ENCODE measurements around the gene ZNF507.

The ZNF507 gene

DNA sequence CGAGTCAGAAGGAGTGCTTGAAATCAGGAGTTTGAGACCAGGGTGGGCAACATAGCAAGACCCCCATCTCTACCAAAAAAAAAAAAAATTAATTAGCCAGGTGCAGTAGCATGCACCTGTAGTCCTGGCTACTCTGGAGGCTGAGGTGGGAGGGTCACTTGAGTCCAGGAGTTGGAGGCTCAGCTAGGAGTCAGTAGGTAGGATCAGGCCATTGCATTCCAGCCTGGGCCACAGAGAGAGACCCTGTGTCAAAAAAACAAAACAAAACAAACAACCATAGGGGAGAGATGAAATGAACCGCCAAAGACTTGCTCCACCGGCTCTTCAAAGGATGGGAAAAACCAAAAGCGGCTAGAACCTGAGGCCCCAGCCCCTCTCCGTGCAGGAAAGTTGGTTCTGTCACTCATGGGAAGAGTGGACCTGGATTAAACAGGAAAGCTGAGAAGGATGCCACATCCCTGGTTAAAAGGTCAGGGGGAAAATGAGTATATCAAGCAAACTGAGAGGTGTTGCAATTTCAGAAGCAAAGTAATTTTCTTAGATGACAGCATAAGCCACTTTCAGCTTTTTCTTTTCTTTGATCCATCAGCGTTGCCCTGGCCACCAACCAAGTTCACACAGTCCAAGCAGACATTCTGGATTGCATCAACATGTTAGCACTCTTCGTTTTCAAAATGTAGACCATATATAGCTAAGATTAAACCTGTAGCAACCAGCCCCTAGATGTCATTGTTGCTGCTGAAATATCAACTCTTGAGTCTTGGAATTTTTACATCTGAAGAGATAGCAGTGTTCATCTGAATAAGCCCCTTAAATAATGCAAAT is 8.9 kb upstream of the ZNF507 start:
- Histone ChIP-seq H3K4ac (ENCODE audit: low read depth, low read length) (no peak overlapping the region), H2BK120ac (ENCODE audit: insufficient read depth, low read length, poor library complexity) (no peak overlapping the region), H3K27me3 (ENCODE audit: insufficient read depth, low read length) (no peaks in the 10 kb centered on the region), H2AK5ac (ENCODE audit: low read length) (no peak overlapping the region), H3K4me3 (ENCODE audit: low read depth, low read length) (no peak overlapping the region), H2AFZ (ENCODE audit: insufficient read depth, low read length, poor library complexity) (no peak overlapping the region), H2BK12ac (ENCODE audit: low read length) (no peak overlapping the region), H4K91ac (ENCODE audit: low read depth, low read length) (no peak overlapping the region), H4K8ac (ENCODE audit: low read depth, low read length) (no peak overlapping the region), H3K9ac (ENCODE audit: low read length) (no peak overlapping the region), H4K12ac (ENCODE audit: low read depth, low read length) (no peak overlapping the region), H3K18ac (ENCODE audit: low read length) (no peak overlapping the region), H3K4me1 (ENCODE audit: control insufficient read depth in 1 of 2, insufficient read depth in 2 of 2, low read length in 2 of 2) (no peaks in the 10 kb centered on the region), H2BK5ac (ENCODE audit: low read depth, low read length, poor library complexity) (no peak overlapping the region), H3K27ac (ENCODE audit: low read depth, low read length) (no peak overlapping the region), H3K23ac (ENCODE audit: low read length) (no peak overlapping the region), H3K9me3 (ENCODE audit: insufficient read depth, low read depth, low read length) (no peaks in the 10 kb centered on the region), H3K79me2 (ENCODE audit: control insufficient read depth, insufficient read depth, low read length, poor library complexity) (no peaks in the 10 kb centered on the region), H3K4me2 (ENCODE audit: low read length) (no peak overlapping the region), H3K79me1 (ENCODE audit: low read length) (no peaks in the 10 kb centered on the region), H3K36me3 (ENCODE audit: control insufficient read depth in 1 of 2, insufficient read depth in 2 of 2, low read length in 2 of 2) (no peaks in the 10 kb centered on the region), H3K14ac (ENCODE audit: low read length) (no peak overlapping the region)
- WGBS (ENCODE audit: extremely low coverage, insufficient coverage, insufficient read length): no CpG with 5 or more reads among the region's 7 CpGs
- DNase-seq: peak in 1 of 2 donors; percentile 13

DNA sequence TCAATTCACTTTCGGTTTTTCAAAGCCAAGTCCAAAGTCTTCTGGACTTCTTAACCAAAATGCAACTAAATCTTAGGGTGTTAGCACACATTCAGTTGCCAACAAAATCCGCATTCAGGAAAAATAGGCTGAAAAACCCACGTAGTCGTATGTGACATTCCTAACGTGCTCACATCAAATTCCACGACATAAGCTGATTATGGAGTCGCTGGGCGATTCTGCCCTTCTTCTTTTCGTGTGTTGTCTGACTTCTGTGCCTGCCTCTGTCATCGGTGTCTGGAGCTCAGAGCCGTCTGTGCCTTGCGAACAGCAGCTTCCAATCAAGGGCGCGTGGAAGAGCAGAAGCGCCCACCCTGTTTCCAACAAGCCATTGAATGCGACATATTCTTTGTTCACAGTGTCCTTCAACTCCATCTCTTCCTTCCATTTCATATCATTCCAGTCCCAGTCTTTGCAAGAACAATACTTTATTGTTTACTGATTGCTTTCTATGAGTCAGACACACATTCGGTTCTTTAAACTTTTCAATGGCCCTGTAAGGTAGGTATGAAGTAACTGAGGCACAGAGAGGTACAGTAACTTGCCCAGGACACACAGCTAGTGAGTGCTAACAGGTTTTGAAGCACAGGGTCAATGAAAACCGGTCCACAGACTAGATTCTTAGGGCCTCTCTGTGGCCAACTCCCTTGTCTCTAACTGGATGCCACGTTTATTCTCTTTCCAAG is 8.2 kb upstream of the ZNF507 start:
- H3K4ac ChIP-seq (ENCODE audit: low read depth, low read length): no peak overlapping the region
- H3K9ac ChIP-seq (ENCODE audit: low read length): no peak overlapping the region
- no CpG with 5 or more reads among the region's 19 CpGs for WGBS (ENCODE audit: extremely low coverage, insufficient coverage, insufficient read length)
- H4K8ac ChIP-seq (ENCODE audit: low read depth, low read length): no peak overlapping the region
- DNase-seq: peak in 1 of 2 donors; percentile 20
- no peak overlapping the region for H2BK5ac ChIP-seq (ENCODE audit: low read depth, low read length, poor library complexity)
- H2AFZ ChIP-seq (ENCODE audit: insufficient read depth, low read length, poor library complexity): no peak overlapping the region
- H4K12ac ChIP-seq (ENCODE audit: low read depth, low read length): no peak overlapping the region
- H3K27me3 ChIP-seq (ENCODE audit: insufficient read depth, low read length): no peaks in the 10 kb centered on the region
- no peaks in the 10 kb centered on the region for H3K79me1 ChIP-seq (ENCODE audit: low read length)
- no peak overlapping the region for H4K91ac ChIP-seq (ENCODE audit: low read depth, low read length)
- H3K14ac ChIP-seq (ENCODE audit: low read length): no peak overlapping the region
- no peak overlapping the region for H2BK12ac ChIP-seq (ENCODE audit: low read length)
- H3K4me2 ChIP-seq (ENCODE audit: low read length): no peak overlapping the region
- H3K27ac ChIP-seq (ENCODE audit: low read depth, low read length): no peak overlapping the region
- H3K23ac ChIP-seq (ENCODE audit: low read length): no peak overlapping the region
- no peaks in the 10 kb centered on the region for H3K79me2 ChIP-seq (ENCODE audit: control insufficient read depth, insufficient read depth, low read length, poor library complexity)
- H2BK120ac ChIP-seq (ENCODE audit: insufficient read depth, low read length, poor library complexity): no peak overlapping the region
- H3K18ac ChIP-seq (ENCODE audit: low read length): no peak overlapping the region
- no peak overlapping the region for H3K4me3 ChIP-seq (ENCODE audit: low read depth, low read length)
- no peak overlapping the region for H2AK5ac ChIP-seq (ENCODE audit: low read length)
- H3K9me3 ChIP-seq (ENCODE audit: insufficient read depth, low read depth, low read length): no peaks in the 10 kb centered on the region
- H3K4me1 ChIP-seq (ENCODE audit: control insufficient read depth in 1 of 2, insufficient read depth in 2 of 2, low read length in 2 of 2): no peaks in the 10 kb centered on the region
- no peaks in the 10 kb centered on the region for H3K36me3 ChIP-seq (ENCODE audit: control insufficient read depth in 1 of 2, insufficient read depth in 2 of 2, low read length in 2 of 2)

DNA sequence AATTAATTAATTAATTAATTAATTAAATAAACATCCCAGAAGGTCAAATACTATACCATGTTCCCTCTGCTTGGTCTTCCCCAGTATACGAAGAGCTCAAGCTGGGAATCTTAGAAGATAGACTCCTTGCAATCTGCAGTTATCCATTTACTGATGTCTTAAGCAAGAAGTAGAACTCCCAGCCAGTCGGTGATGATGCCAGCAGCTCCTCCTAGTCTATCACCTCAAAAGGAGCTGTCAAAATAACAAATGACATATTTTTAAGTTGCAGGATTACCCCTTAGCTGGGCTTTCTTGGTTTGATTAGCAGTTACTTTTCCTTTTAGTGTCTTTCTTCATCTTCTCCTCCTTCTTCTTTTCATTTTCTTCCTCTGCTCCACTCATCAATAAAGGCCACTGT is 6.0 kb upstream of the ZNF507 start:
- Histone ChIP-seq H4K12ac (ENCODE audit: low read depth, low read length) (no peak overlapping the region), H2AK5ac (ENCODE audit: low read length) (no peak overlapping the region), H4K91ac (ENCODE audit: low read depth, low read length) (no peak overlapping the region), H4K8ac (ENCODE audit: low read depth, low read length) (no peak overlapping the region), H3K18ac (ENCODE audit: low read length) (no peak overlapping the region), H3K79me2 (ENCODE audit: control insufficient read depth, insufficient read depth, low read length, poor library complexity) (no peaks in the 10 kb centered on the region), H2BK120ac (ENCODE audit: insufficient read depth, low read length, poor library complexity) (no peak overlapping the region), H3K27ac (ENCODE audit: low read depth, low read length) (no peak overlapping the region), H3K36me3 (ENCODE audit: control insufficient read depth in 1 of 2, insufficient read depth in 2 of 2, low read length in 2 of 2) (no peaks in the 10 kb centered on the region), H3K79me1 (ENCODE audit: low read length) (no peaks in the 10 kb centered on the region), H3K9ac (ENCODE audit: low read length) (no peak overlapping the region), H3K14ac (ENCODE audit: low read length) (no peak overlapping the region), H3K4me2 (ENCODE audit: low read length) (no peak overlapping the region), H2AFZ (ENCODE audit: insufficient read depth, low read length, poor library complexity) (no peak overlapping the region), H3K4ac (ENCODE audit: low read depth, low read length) (no peak overlapping the region), H3K4me1 (ENCODE audit: control insufficient read depth in 1 of 2, insufficient read depth in 2 of 2, low read length in 2 of 2) (no peaks in the 10 kb centered on the region), H3K9me3 (ENCODE audit: insufficient read depth, low read depth, low read length) (no peaks in the 10 kb centered on the region), H3K4me3 (ENCODE audit: low read depth, low read length) (no peak overlapping the region), H2BK12ac (ENCODE audit: low read length) (no peak overlapping the region), H3K27me3 (ENCODE audit: insufficient read depth, low read length) (no peaks in the 10 kb centered on the region), H2BK5ac (ENCODE audit: low read depth, low read length, poor library complexity) (no peak overlapping the region), H3K23ac (ENCODE audit: low read length) (no peak overlapping the region)
- WGBS (ENCODE audit: extremely low coverage, insufficient coverage, insufficient read length): no CpG with 5 or more reads among the region's 2 CpGs
- no peak for DNase-seq

DNA sequence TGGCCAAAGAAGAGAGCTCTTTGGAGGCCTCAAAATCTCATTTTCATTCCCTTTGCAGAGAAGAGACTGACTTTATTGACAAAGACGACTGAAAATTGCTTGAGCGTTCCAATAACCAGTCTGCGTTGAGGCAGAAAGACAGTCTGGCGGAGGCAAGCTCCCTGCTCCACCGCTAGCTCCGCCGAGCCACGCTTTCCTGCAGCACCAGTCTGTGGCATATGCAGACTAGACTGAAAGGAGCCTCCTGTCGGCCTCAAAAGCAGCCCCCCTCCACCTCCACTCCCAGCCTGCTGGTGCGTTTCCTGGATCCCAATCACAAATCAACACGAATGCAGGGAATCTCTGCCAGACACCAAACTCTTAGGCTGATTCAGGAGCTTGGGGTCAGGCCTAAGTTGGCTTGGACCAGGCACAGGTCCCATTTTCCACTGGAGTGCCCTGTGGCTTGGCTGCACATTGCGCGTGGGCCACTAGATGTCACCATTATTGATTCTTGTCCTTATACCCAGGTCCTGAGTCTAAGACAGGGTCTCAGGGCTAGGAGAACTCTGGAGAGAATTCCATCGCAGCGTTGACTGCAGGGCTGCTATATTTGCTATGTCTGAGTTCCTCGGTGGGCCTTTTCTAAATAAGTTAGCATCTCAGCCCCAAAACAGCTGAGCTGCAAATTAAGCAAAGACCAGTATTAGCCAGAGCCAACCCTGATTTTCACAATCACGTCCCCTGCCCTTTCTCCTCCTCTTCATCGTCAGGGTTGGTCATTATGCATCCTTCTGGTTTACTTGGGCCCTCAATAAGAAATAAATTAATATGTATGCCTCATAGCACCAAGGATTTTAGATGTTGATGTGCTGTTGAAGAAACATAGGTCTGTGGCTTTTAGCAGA is 5.2 kb upstream of the ZNF507 start:
- Histone ChIP-seq H3K79me1 (ENCODE audit: low read length) (peaks cover under 1% of the 10 kb centered on the region), H3K18ac (ENCODE audit: low read length) (no peak overlapping the region), H4K91ac (ENCODE audit: low read depth, low read length) (no peak overlapping the region), H2AFZ (ENCODE audit: insufficient read depth, low read length, poor library complexity) (no peak overlapping the region), H3K79me2 (ENCODE audit: control insufficient read depth, insufficient read depth, low read length, poor library complexity) (no peaks in the 10 kb centered on the region), H4K12ac (ENCODE audit: low read depth, low read length) (no peak overlapping the region), H3K23ac (ENCODE audit: low read length) (no peak overlapping the region), H2BK120ac (ENCODE audit: insufficient read depth, low read length, poor library complexity) (no peak overlapping the region), H3K27me3 (ENCODE audit: insufficient read depth, low read length) (no peaks in the 10 kb centered on the region), H3K9ac (ENCODE audit: low read length) (no peak overlapping the region), H4K8ac (ENCODE audit: low read depth, low read length) (no peak overlapping the region), H3K36me3 (ENCODE audit: control insufficient read depth in 1 of 2, insufficient read depth in 2 of 2, low read length in 2 of 2) (no peaks in the 10 kb centered on the region), H3K4me1 (ENCODE audit: control insufficient read depth in 1 of 2, insufficient read depth in 2 of 2, low read length in 2 of 2) (no peaks in the 10 kb centered on the region), H2BK5ac (ENCODE audit: low read depth, low read length, poor library complexity) (no peak overlapping the region), H3K4me3 (ENCODE audit: low read depth, low read length) (no peak overlapping the region), H3K14ac (ENCODE audit: low read length) (no peak overlapping the region), H3K9me3 (ENCODE audit: insufficient read depth, low read depth, low read length) (no peaks in the 10 kb centered on the region), H2BK12ac (ENCODE audit: low read length) (no peak overlapping the region), H2AK5ac (ENCODE audit: low read length) (no peak overlapping the region), H3K27ac (ENCODE audit: low read depth, low read length) (no peak overlapping the region), H3K4me2 (ENCODE audit: low read length) (no peak overlapping the region), H3K4ac (ENCODE audit: low read depth, low read length) (no peak overlapping the region)
- DNase-seq: peak; percentile 35 to 67
- no CpG with 5 or more reads among the region's 18 CpGs for WGBS (ENCODE audit: extremely low coverage, insufficient coverage, insufficient read length)
